Endometrial microvascular endothelial cells (primary cell): ENCODE data around the gene SETD1A. TPM values are rescaled to one million over a fixed set of nuclear protein-coding genes. Genes with fewer than 3 reads are reported as not detected.

Experiments
- in situ Hi-C: cut with HindIII; loops from 2 replicates; pipeline ENCODE4 v1.10.0; 2017; ENCODE audit warnings: low sequenced_read_pairs, low pct_unique_long_range_greater_than_20kb; ENCODE audit errors: inconsistent ontology term
- total RNA-seq: library from RNA; depleted of rRNA; stranded (reverse); fragments of >200 nt; gene quantifications from one replicate; pipeline ENCODE4 v1.2.3, GENCODE V29; 2015; ENCODE audit errors: inconsistent ontology term

The SETD1A gene
- 5.0 TPM for total RNA-seq

DNA sequence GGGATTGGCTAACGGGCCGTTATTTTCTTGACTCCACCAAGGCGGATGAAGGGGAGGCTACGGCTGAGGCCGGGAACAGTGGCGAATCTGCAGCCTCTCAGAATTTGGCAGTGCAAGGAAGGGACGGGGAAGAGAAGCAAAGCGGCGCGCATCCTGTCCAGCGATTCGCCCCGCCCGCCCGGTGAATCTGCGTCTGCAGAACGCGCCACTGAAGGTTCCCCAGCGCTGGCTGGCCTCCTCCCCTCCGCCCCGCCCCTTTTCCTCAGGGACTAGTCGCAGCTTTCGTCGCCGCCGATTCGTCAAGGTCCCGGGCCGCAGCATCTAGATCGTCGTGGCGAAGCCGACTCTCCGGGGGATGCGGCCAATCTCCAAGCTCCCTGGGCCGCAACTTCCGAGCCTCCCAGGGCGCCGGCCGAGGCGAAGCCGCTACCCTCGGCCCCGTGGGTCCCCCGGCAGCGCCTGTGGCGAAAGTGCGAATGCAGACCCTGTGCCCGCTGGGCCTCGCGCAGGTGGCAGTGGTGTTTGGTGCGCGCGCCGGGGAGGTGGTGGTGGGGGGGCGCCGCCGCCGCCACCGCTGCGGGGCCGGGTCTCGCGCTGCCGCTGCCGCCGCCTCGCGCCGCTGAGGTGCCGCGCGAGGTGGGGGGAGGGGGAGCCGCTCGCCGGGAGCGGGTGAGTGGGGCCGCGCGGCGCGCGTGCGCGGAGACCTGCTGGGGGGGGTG, at the start of gene SETD1A:
TSS of gene SETD1A (plus strand) at position 299 of the 719 bp plus-strand sequence. CDS start 978 bp downstream, outside the sequence.
- in situ Hi-C loops: loop anchor here (25.0 kb wide), 1 partner anchor 105 kb away; the partner anchor contains the start of genes ZNF646 and ZNF668

DNA sequence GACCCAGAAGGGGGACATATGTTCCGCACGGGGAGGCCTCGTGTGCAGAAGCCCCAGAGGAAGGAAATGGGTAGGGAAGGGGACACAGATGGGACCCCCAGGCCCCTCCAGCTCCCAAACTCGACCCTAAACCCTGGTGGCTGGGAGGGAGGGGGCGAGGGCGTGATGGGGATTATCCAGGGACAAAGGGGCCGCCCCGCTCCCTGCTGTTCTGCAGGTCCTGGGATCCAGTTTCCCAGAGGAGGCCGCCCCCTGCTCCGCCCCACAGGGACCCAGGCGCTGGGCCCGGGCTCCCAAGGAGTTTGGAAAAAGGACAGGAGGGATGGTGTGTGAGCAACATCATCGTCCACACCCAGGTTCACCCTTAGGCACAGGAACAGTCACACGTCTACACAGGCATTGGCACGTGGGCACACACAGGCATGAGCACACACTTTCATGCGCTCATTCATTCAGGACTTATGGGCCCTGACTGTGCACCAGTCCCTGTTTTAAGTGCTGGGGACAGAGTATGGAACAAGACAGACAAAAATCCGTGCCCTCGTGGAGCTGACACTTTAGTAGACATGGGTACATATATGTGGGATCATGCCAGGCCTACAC, 47.0 kb upstream of the SETD1A start:
- in situ Hi-C loops: no loop called here

DNA sequence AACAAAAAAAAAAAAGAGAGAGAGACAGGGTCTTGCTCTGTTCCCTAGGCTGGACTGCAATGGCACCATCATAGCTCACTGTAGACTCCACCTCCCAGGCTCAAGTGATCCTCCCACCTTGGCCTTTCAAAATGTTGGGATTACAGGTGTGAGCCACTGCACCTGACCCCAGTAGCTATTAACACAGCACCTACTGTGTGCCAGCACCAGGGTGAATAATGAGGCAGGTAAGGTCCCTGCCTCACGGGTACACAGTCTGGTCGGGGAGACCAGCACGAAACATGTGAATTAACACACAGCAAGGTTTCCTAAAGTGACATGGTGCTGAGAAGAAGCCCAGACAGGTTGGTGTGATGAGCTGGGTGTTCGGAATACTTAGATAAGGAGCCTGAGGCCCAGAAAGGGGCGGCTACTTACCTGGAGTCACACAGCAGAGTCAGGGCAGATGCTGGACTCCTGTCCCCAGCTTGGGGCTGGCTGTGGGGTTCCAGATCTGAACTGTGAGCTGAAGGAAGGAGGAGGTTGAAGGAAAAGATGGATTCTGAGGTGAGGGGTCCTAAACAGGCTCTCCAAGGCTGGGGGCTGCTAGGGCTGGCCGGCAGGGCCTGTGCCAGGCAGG, 44.7 kb upstream of the SETD1A start:
- in situ Hi-C loops: no loop called here

DNA sequence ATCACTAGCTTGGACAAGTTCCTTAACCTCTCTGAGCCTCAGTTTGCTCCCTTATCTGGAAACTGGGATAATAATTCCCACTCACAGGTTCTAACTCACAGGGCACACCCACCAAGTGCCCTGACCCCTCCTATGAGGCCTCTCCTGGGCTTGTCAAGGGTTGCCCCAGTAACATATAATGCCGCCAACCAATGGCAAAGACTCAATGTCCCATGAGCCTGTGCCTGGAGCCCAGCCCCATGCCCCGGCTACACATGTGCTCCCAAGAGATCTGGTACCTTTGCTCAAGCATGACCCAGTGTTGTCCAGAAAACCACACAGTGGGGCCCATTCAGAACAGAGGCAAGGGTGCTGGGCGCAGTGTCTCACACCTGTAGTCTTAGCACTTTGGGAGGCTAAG, 42.7 kb upstream of the SETD1A start:
- in situ Hi-C loops: no loop called here

DNA sequence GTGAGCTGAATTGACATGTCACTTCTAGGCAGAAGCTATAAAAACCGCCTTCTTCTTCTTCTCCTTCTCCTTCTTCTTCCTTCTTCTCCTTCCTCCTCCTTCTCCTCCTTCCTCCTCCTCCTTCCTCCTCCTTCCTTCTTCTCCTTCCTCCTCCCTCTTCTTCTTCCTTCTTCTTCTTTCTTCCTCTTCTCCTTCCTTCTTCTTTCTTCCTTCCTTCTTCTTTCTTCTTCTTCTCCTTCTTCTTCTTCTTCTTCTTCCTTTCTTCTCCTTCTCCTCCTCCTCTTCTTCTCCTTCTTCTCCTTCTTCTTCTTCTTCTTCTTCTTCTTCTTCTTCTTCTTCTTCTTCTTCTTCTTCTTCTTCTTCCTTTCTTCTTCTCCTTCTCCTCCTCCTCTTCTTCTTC, 38.9 kb upstream of the SETD1A start:
- in situ Hi-C loops: no loop called here

DNA sequence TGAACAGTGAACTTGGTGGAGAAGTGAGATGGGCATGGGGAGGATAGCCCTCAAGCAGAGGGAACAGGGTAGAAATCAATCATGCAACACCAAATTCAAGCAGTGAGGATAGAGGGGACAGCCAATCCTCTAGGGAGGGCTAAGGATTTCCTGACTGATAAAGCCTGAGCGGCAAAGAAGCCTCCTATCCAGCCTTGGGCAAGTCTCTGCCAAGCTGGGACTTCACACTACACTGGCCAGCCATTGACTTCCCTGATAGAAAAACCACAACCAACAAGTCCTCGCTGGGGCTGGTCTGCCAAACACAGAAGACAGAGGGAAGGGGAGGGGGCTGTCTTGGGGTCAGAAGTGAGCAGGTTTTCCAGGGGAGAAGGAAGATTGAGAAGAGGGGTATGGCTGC, 36.7 kb upstream of the SETD1A start:
- in situ Hi-C loops: no loop called here

DNA sequence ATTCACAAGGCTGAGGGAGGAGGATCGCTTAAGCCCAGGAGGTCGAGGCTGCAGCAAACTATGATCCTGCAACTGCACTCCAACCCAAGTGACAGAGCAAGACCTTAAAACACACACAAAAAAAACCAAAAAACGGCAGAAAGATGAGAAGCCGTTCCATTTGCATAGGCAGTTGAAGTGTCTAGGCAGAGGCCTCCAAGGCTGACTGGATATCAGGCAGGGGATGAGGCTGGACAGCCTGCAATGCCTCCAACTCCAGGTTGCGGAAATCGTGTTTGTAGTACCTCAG, 36.2 kb upstream of the SETD1A start:
- in situ Hi-C loops: no loop called here

DNA sequence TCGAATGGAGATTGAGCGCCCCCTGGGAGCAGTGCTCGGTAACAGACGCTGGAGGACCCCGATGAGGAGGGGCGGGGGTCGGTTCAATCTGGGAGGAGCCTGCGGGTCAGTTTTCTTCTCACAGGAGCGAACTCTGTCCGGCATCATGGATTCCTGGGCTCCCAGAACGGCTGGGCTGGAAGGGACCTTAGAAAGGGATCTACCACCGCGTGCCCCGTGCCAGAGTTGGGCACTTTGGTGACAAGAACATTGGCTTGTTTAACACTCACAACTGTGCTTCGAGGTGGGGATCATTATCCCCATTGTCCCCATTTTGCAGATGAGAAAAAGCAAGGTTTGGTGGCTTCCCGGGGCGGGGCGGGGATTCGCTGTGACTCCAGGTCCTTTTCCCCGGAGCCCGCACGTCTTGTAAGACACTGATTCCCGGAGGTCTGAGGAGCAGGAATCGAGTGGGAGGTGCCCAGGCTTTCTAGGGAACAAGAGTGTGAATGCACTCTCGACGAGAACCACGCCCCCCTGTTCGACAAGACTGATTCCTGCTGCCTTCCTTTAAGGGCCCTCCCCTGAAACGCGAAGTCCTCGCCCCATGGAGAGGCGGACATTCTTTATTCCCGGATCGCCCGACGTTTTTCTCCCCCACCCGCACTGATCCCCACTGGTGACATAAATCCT, 35.7 kb upstream of the SETD1A start:
- in situ Hi-C loops: no loop called here

DNA sequence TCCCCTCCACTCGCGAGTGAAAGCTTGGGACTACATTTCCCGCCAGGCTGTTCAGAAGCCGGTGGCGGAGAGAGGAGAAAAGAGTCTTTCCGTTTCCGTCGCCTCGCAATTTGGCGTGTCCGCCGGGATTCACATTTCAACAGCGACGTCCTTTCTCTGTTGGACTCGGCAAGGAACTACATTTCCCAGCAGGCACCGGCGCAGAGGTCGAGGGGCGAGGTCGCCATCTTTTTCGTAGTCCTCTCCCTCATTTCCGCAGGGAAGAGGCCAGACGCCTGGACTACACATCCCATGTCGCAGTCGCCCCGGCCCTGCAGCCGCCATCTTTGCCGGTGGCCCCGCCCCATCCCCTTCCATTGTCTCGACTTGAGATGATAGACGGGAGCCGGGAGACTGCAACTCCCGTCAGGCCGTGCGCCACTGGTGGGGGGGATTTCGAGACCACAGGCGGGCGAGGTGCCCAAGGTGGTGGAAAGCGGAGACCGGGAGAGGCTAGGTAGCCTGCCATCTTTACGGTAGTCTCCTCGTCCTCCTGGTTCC, 35.1 kb upstream of the SETD1A start:
- in situ Hi-C loops: no loop called here

DNA sequence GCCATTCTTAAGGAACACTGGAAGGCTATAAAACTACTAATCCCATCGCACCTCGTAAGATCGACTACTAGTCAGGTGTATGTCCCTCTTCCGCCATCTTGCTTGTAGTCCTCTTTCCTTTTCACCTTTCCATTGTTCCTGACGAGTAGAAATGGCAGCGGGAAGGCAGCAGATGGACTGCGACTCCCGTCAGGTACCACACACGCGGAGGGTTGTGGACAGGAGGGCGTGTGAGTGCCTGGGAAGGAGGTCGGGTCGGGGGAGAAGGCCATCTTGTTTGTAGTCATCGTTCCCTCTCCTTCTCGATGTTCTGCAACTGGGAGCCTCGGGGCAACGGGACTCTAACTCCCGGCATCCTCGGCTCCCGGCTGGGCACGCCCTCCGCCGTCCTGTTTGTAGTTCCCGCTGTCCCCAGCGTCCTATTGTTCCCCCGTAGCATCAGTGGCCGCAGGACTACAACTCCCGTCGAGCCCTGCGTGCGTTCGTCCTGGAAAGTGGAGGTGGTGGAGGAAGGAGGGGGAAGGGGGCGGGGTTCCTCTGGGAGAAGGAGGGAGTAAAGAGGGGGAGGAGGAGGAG, 34.5 kb upstream of the SETD1A start:
- in situ Hi-C loops: no loop called here

DNA sequence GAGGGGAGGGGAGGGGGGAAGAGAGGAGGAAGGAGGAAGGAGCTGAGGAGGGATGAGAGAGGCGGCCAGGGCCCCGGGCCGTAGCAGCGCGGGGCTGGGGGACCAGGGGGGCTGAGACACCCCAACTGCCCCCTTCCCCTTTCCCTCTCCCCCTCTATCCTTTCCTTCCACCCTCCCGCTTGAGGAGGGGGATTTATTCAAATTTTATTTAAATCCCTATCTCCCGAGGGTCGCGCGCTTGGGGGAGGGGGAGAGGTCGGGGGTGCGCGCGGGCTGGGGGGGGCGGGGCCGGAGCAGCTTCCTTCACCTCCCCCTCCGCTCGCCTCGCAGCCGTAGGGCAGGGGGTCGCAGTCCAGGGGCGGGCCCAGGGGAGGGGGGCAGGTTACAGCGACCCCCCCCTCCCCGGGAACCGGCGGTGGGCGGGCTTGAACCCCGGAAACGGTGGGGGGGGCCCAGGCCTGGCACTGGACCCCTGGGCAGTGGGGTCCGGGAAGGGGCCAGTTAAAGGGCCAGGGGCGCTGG, 33.9 kb upstream of the SETD1A start, which contains the start of gene FBXL19:
TSS of gene FBXL19 (plus strand) at position 19 of the 522 bp plus-strand sequence. CDS start 2,183 bp downstream, outside the sequence.
- in situ Hi-C loops: no loop called here

DNA sequence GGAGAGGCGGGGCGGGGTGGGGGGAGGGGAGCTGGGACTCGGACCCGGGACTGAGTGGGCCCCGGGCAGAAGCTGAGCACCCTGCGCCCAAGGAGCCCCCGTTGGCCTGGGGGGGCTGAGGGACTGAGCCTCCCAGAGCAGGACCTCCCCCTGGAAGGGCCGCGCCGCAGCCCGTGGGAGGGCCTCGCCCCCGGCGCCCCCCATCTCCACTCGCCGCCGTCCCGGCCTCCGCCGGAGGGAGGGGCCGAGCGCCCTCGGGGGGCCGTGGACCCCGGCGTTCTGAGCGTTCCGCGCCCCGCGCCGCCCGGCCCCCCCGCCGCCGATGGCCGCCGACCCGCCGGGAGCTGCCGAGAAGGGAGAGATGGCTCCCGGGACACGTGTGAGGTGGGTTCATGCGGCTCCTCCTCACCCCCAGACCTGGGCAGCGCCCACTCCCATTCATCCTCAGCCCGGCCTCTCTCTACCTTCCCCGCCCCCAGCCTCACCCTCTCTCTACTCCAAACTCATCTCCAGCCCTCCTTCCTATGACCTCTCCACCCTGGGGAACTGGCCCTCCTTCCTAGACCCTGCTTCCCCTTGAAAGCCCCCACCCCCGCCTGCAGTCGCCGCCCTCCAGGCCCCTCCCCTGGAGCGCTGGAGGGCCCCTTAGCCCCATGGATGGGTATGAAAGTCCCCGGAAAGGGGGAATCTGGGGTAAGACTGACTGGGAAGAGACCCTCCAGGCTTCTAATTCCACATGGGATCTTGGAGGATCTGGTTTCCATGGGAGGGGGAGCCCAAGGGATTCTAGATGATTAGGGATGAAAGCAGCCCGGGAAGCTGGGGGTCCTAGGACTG, 33.3 kb upstream of the SETD1A start:
- in situ Hi-C loops: no loop called here

DNA sequence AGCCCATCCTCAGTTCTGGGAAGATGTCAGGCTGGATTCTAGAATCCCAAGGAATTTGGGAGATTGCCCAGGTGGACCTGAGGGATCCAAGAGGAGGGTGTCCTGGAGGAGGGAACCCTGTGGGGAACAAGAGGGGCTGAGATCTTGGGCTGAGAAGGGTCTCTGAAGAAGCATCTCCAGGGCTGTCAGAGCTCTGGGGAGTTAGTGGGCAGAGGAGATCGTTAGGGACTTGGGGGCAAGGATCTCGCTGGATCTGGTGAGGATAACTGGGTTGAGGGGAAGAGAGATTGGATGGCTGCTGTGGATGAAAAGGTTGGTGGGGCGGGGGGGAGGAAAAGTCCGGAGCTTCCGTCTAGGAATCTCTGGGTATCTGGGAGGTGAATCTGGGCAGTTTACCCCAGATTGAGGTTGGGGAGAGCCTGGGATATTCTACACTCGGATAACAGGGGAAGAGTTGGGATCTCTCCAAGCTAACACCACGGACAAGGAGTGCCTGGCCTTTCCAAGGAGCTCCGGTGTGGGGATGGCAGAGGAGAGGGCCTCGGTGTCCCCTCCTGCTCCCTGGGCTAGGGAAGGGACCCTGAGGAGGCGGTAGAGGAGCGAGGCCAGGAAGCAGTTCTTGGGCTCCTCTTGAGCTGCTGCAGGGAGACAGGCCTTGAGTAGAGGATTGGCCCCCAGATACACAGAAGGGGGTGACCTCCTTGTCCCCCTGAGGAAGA, 32.5 kb upstream of the SETD1A start:
- in situ Hi-C loops: no loop called here

DNA sequence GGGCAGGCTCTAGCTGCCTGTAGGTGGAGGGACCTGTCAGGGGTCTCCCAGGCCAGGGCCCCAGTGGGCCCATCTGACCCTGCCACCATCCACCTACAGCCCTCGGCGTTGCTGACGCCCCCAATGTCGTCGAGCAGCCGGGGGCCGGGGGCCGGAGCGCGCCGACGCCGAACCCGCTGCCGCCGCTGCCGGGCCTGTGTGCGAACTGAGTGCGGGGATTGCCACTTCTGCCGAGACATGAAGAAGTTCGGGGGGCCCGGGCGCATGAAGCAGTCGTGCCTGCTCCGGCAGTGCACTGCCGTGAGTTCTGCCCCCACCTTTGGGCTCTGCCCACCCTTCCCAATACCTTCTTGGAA, 31.9 kb upstream of the SETD1A start:
- in situ Hi-C loops: no loop called here

DNA sequence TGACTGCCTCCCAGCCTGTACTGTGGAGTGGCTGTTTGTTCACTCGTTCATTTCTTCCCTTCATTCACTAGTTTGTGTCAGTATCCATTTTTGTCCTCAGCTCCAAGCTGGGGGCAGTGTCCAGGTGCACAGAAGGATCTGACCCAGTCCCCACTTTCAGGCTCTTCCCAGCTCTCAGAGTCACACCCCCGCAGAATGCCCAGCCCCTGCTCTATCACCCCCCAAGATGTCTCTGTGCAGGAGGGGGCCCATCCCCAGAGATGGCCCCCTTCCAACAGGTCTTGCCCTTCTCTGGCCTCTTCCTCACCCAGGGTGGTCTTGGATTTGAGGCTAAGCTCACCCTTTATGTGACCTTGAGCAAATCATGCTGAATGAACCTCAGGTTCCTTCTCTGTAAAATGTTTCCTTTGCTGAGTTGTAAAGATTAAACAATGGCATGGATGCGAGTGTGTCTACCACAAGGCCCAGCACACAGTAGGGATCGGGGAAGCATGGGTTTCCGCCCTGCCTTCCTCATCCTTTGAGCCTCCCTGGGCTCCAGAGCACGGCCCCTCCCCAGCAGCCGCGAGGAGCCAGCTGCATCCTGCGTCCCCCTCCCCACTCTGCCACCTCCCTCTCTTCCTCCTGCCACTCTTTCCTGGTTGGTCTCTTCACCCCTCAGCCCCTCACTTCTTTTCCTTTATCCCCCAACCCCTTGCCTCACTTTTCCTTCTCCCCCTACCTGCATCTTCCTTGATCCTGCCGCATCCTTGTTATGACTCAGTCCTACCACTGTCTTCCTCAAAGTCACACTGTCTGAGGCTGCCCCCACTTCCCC, 31.4 kb upstream of the SETD1A start:
- in situ Hi-C loops: no loop called here

DNA sequence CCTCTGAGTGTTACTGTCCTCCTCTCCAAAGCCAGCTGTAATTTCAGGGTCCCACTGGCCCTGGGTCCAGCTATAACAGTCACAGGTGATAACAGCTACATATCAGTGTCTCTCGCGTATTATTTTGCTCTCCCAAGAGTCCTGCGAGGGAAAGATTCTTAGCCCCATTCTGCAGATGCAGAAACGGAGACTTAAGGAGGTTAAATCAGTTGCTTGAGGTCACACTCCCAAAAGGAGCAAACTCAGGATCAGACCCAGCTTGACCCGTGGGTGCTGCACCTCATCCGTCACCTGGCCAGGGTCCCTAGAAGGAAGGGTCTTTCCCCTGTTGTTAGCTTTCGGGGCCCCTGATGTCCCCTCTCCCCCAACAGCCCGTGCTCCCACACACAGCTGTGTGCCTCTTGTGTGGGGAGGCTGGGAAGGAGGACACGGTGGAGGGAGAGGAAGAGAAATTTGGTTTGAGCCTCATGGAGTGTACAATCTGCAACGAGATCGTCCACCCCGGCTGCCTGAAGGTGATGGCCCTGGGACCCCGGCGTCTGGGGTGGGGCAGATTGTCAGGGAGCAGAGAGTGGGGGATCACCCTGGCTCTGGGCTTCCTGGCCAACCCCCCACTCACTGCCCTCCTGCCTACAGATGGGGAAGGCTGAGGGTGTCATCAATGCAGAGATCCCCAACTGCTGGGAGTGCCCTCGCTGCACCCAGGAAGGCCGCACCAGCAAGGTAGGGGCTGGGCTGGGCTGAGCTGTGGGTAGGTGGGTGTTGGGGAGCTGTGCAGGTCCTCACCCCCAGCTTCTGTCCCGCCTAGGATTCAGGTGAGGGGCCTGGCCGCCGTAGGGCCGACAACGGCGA, 30.4 kb upstream of the SETD1A start:
- in situ Hi-C loops: no loop called here
